GM21390 (cell line): Measurements from ENCODE around the gene PLXNB3.
"Not testable (repeated sequence)": the region's sequence is repeated elsewhere in the genome, so short reads cannot be mapped to it uniquely, and the experiment has no call there.

Experiments used
- ATAC-seq: cut with Tn5 transposase; IDR thresholded peaks from one replicate; pipeline ENCODE4 v1.9.1; 2021; ENCODE audit not compliant: unreplicated experiment

The PLXNB3 gene

GRCh38 chrX:153732401-153732800 lies 31.6 kb upstream of the PLXNB3 start:
- ATAC-seq = no peak

GRCh38 chrX:153733651-153734240 lies 30.3 kb upstream of the PLXNB3 start:
- ATAC-seq = no peak

GRCh38 chrX:153734871-153735270 lies 29.2 kb upstream of the PLXNB3 start:
- ATAC-seq = no peak

- ATAC-seq = no peak
Observed at GRCh38 chrX:153735274-153735673, 28.8 kb upstream of the PLXNB3 start.

GRCh38 chrX:153736071-153736820 lies 27.8 kb upstream of the PLXNB3 start:
- ATAC-seq = no peak

- no peak for ATAC-seq
Observed at GRCh38 chrX:153736871-153737441, 27.1 kb upstream of the PLXNB3 start.

- ATAC-seq = no peak
Observed at GRCh38 chrX:153738056-153738605, 25.9 kb upstream of the PLXNB3 start.

- ATAC-seq = no peak
Observed at GRCh38 chrX:153739754-153740486, 24.1 kb upstream of the PLXNB3 start.

GRCh38 chrX:153740631-153741222 lies 23.3 kb upstream of the PLXNB3 start:
- no peak for ATAC-seq

- no peak for ATAC-seq
Observed at GRCh38 chrX:153741446-153741845, 22.6 kb upstream of the PLXNB3 start.

- ATAC-seq = not testable (repeated sequence)
Observed at GRCh38 chrX:153742111-153742510, 21.9 kb upstream of the PLXNB3 start.

- not testable (repeated sequence) for ATAC-seq
Observed at GRCh38 chrX:153742796-153743467, 21.1 kb upstream of the PLXNB3 start.

- not testable (repeated sequence) for ATAC-seq
Observed at GRCh38 chrX:153743468-153744209, 20.4 kb upstream of the PLXNB3 start.

- ATAC-seq = no peak
Observed at GRCh38 chrX:153744210-153745066, 19.6 kb upstream of the PLXNB3 start.

GRCh38 chrX:153745067-153745433 lies 19.0 kb upstream of the PLXNB3 start:
- not testable (repeated sequence) for ATAC-seq

- no peak for ATAC-seq
Observed at GRCh38 chrX:153746359-153746758, 17.7 kb upstream of the PLXNB3 start.

GRCh38 chrX:153746991-153747390 lies 17.1 kb upstream of the PLXNB3 start:
- ATAC-seq = not testable (repeated sequence)

GRCh38 chrX:153749017-153749416 lies 15.0 kb upstream of the PLXNB3 start:
- not testable (repeated sequence) for ATAC-seq
